Gastroesophageal sphincter (tissue), 3 donors: ENCODE measurements around the gene MAPT.

Source experiments
- POLR2A ChIP-seq, 2 donors: fragments of 450-650 bp; IDR thresholded peaks; one replicate each; pipeline ENCODE4 v1.6.1; 2017; ENCODE audit warnings: antibody characterized with exemption in 2 of 2, mild to moderate bottlenecking in 2 of 2, moderate library complexity in 1 of 2
- TF ChIP-seq, protein P1 (sequence below), 4 experiments: fragments of 200-600 bp in 2 of 4; fragments of 450-650 bp in 2 of 4; sonication (generic) in 1 of 4; IDR thresholded peaks; one replicate each; pipeline ENCODE4 v1.5.1; 2017 to 2019; ENCODE audit warnings: antibody characterized with exemption in 4 of 4, mild to moderate bottlenecking in 2 of 4, moderate library complexity in 2 of 4

DNA sequence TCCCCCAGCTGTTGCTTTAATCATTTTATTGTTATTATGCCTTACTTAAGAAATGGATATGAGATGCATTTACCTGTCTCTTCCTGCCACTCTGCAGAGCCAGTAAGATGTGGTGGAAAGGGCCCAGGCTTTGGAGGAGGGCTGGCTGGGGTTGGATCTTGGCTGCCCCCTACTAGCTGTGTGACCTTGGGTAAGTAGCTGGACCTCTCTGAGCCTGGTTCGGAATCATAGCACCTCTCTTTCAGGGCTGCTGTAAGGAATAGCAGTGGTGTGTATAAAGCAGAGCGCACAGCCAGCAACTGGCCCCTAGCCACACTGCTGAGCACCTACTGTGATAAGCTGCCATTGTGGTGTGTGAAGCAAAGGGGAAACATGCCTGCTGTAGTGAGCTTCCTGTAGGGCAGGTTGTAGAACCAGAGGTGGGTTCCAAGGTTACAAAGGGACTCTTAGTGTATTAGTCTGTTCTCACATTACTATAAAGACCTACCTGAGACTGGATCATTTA lies 23.9 kb downstream of the MAPT start:
- TF ChIP-seq POLR2A (IDR thresholded peaks at IDR 0.05), result no peak
- TF ChIP-seq, protein P1, sequence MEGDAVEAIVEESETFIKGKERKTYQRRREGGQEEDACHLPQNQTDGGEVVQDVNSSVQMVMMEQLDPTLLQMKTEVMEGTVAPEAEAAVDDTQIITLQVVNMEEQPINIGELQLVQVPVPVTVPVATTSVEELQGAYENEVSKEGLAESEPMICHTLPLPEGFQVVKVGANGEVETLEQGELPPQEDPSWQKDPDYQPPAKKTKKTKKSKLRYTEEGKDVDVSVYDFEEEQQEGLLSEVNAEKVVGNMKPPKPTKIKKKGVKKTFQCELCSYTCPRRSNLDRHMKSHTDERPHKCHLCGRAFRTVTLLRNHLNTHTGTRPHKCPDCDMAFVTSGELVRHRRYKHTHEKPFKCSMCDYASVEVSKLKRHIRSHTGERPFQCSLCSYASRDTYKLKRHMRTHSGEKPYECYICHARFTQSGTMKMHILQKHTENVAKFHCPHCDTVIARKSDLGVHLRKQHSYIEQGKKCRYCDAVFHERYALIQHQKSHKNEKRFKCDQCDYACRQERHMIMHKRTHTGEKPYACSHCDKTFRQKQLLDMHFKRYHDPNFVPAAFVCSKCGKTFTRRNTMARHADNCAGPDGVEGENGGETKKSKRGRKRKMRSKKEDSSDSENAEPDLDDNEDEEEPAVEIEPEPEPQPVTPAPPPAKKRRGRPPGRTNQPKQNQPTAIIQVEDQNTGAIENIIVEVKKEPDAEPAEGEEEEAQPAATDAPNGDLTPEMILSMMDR (IDR thresholded peaks at IDR 0.05), result no peak
